Nephron (organoid): Measurements from ENCODE around the gene LGALS14.
"Not testable (repeated sequence)": the region's sequence is repeated elsewhere in the genome, so short reads cannot be mapped to it uniquely, and the experiment has no call there.

Experiments
- H3K27ac Mint-ChIP-seq, 3 experiments: 2 replicates each; pipeline ENCODE4 v1.8.0; 2020; ENCODE audit warnings: mixed read lengths in 3 of 3, mild to moderate bottlenecking in 2 of 3, moderate library complexity in 1 of 3
- H3K27me3 Mint-ChIP-seq: 2 replicates; pipeline ENCODE4 v1.8.0; 2021; ENCODE audit warnings: low read depth, mild to moderate bottlenecking, moderate library complexity, mixed read lengths
- H3K36me3 Mint-ChIP-seq: 2 replicates; pipeline ENCODE4 v1.8.0; 2020; ENCODE audit warnings: low read depth, mixed read lengths
- H3K4me1 Mint-ChIP-seq: 2 replicates; pipeline ENCODE4 v1.8.0; 2020; ENCODE audit warnings: mixed read lengths
- H3K4me3 Mint-ChIP-seq, 3 experiments: 2 replicates each; pipeline ENCODE4 v1.8.0; 2020; ENCODE audit warnings: mild to moderate bottlenecking in 3 of 3, mixed read lengths in 3 of 3, moderate library complexity in 2 of 3
- H3K9me3 Mint-ChIP-seq: 2 replicates; pipeline ENCODE4 v1.8.0; 2020; ENCODE audit warnings: mixed read lengths
- TF ChIP-seq, protein P1 (sequence below), 3 experiments: fragments of 200-600 bp; sonication (generic); IDR thresholded peaks; one replicate each; pipeline ENCODE4 v1.5.0; 2021; ENCODE audit warnings: antibody characterized with exemption in 3 of 3; ENCODE audit not compliant: unreplicated experiment in 3 of 3

Gene LGALS14, protein sequence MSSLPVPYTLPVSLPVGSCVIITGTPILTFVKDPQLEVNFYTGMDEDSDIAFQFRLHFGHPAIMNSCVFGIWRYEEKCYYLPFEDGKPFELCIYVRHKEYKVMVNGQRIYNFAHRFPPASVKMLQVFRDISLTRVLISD

DNA sequence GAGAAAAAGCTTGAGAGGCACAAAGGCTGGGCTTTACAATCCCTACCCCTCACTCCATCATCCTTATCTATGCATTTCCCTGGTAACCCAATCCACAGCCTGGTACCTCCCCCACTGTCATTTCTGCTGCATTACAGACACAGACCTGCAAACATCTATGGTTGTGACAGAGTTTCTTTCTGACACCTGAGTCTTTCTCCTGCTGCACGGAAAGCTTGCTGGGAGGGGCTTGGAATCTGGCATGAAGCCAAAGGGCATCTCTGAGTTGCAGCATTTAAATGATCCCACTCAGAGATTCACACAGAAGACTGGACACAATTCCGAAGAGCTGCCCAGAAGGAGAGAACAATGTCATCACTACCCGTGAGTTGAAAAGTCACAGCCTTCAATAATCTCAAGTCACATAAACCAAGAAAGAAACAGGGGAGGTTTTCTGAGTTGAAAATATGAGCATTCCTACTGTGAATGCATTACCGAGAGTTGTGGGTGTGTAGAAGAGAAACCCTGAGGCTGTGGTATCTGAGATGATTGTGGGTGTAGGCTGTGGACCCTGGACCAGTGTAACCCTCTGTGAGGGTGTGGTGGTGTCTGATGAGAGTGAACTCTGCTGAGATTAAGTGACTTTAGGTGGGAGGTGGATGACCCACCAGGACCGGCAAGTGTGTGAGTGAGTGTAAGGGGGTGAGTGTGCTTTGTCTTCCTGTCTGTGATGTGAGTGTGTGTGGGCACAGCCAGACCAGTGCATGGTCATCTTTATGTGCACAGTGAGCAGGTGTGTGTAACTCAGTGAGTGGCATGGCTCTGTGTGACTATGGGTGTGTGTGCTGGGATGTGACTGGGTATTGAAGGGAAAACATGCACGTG, at the start of gene LGALS14:
LGALS14 (plus strand) TSS at position 301 of the 864 bp plus-strand sequence; CDS start at position 349, 48 bp downstream.
- no peaks in the 10 kb centered on the region for H3K4me1 Mint-ChIP-seq
- H3K9me3 Mint-ChIP-seq: no peaks in the 10 kb centered on the region
- H3K27me3 Mint-ChIP-seq: peaks cover 11% of the 10 kb centered on the region
- TF ChIP-seq, protein P1, sequence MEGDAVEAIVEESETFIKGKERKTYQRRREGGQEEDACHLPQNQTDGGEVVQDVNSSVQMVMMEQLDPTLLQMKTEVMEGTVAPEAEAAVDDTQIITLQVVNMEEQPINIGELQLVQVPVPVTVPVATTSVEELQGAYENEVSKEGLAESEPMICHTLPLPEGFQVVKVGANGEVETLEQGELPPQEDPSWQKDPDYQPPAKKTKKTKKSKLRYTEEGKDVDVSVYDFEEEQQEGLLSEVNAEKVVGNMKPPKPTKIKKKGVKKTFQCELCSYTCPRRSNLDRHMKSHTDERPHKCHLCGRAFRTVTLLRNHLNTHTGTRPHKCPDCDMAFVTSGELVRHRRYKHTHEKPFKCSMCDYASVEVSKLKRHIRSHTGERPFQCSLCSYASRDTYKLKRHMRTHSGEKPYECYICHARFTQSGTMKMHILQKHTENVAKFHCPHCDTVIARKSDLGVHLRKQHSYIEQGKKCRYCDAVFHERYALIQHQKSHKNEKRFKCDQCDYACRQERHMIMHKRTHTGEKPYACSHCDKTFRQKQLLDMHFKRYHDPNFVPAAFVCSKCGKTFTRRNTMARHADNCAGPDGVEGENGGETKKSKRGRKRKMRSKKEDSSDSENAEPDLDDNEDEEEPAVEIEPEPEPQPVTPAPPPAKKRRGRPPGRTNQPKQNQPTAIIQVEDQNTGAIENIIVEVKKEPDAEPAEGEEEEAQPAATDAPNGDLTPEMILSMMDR (IDR thresholded peaks at IDR 0.05; ENCODE audit: unreplicated experiment in 3 of 3): no peak
- no peak within 1 kb of the TSS for H3K4me3 Mint-ChIP-seq
- no peak within 1 kb of the TSS for H3K27ac Mint-ChIP-seq
- no peaks in the 10 kb centered on the region for H3K36me3 Mint-ChIP-seq

DNA sequence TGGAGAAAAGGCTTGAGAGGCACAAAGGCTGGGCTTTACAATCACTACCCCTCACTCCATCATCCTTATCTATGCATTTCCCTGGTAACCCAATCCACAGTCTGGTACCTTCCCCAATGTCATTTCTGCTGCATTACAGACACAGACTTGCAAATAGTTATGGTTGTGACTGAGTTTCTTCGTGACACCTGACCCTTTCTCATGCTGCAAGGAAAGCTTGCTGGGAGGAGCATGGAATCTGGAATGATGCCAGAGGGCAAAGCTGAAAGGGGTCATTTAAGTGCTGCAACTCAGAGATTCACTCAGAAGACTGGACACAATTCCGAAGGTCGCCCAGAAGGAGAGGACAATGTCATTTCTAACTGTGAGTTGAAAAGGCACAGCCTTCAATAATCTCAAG, 48.7 kb upstream of the LGALS14 start, which contains the start of gene LGALS16:
LGALS16 (plus strand) TSS at position 301 of the 400 bp plus-strand sequence; CDS start at position 350, 49 bp downstream.
- H3K27ac Mint-ChIP-seq: no peak within 1 kb of the TSS
- no peaks in the 10 kb centered on the region for H3K9me3 Mint-ChIP-seq
- no peaks in the 10 kb centered on the region for H3K36me3 Mint-ChIP-seq
- H3K4me1 Mint-ChIP-seq: no peaks in the 10 kb centered on the region
- TF ChIP-seq, protein P1 (IDR thresholded peaks at IDR 0.05; ENCODE audit: unreplicated experiment in 3 of 3): no peak
- H3K27me3 Mint-ChIP-seq: peaks cover 30% of the 10 kb centered on the region
- no peak within 1 kb of the TSS for H3K4me3 Mint-ChIP-seq

GRCh38 chr19:39659791-39660190, 44.5 kb upstream of the LGALS14 start:
- Mint-ChIP-seq H3K36me3 (no peaks in the 10 kb centered on the region), H3K4me1 (no peaks in the 10 kb centered on the region), H3K4me3 (no peak overlapping the region), H3K27me3 (peaks cover 19% of the 10 kb centered on the region), H3K27ac (no peak overlapping the region), H3K9me3 (no peaks in the 10 kb centered on the region)
- TF ChIP-seq, protein P1 (IDR thresholded peaks at IDR 0.05; ENCODE audit: unreplicated experiment in 3 of 3): no peak

DNA sequence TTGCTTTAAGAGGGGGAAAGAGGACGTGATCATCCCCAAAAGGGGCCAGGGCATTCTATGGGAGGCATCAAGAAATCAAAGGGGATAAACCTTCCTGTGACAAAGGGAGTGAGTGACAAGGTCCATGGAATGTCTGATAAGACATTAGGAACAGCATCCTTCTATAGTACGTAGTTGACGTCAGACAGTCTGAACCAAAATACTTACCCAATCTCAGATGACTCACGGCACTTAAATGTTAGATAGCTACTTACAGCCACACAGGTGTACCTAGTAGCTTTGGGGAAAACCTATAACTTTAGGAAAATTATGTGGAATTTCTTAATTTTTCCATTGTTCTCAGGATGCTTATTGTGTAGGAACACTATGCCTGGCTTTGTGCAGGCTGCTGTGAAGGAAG, 43.6 kb upstream of the LGALS14 start:
- Mint-ChIP-seq H3K27me3 (peaks cover 19% of the 10 kb centered on the region), H3K36me3 (no peaks in the 10 kb centered on the region), H3K27ac (no peak overlapping the region), H3K4me1 (no peaks in the 10 kb centered on the region), H3K9me3 (no peaks in the 10 kb centered on the region), H3K4me3 (no peak overlapping the region)
- TF ChIP-seq, protein P1 (IDR thresholded peaks at IDR 0.05; ENCODE audit: unreplicated experiment in 3 of 3): no peak

- H3K27me3 Mint-ChIP-seq: peaks cover 15% of the 10 kb centered on the region
- H3K4me3 Mint-ChIP-seq: no peak overlapping the region
- no peaks in the 10 kb centered on the region for H3K4me1 Mint-ChIP-seq
- peaks cover 3% of the 10 kb centered on the region for H3K9me3 Mint-ChIP-seq
- H3K27ac Mint-ChIP-seq: no peak overlapping the region
- TF ChIP-seq, protein P1 (IDR thresholded peaks at IDR 0.05; ENCODE audit: unreplicated experiment in 3 of 3): no peak
- H3K36me3 Mint-ChIP-seq: no peaks in the 10 kb centered on the region
These were observed 42.7 kb upstream of the LGALS14 start for GRCh38 chr19:39661565-39661964.

GRCh38 chr19:39669860-39670259, 34.4 kb upstream of the LGALS14 start:
- H3K4me3 Mint-ChIP-seq, H3K36me3 Mint-ChIP-seq, H3K4me1 Mint-ChIP-seq, H3K9me3 Mint-ChIP-seq, H3K27ac Mint-ChIP-seq: not testable (repeated sequence)
- H3K27me3 Mint-ChIP-seq: peaks cover 27% of the 10 kb centered on the region
